GM23338 (cell line): ENCODE data around the gene KRT71. TPM values are rescaled to one million over a fixed set of nuclear protein-coding genes. Genes with fewer than 3 reads are reported as not detected.

Source experiments
- ATAC-seq: fragments of 200-7000 bp; cut with Tn5 transposase; 3 replicates; pipeline ENCODE4 v1.9.1; 2020
- DNase-seq: peaks from one replicate; pipeline ENCODE4 v3.0.0-alpha.2; 2015; ENCODE audit warnings: low spot score
- H2AFZ ChIP-seq: fragments of 200-600 bp; sonication (generic); 2 replicates; pipeline ENCODE4 v1.8.0; 2016; ENCODE audit warnings: antibody characterized with exemption, mild to moderate bottlenecking, moderate library complexity
- H3F3A ChIP-seq: fragments of 200-600 bp; sonication (generic); replicated peaks from 2 replicates; pipeline ENCODE4 v1.8.0; 2017; ENCODE audit warnings: antibody characterized with exemption, mixed run types, low read depth
- H3K27ac ChIP-seq: fragments of 200-600 bp; sonication (generic); 2 replicates; pipeline ENCODE4 v1.6.1; 2016; ENCODE audit warnings: low read depth
- H3K27me3 ChIP-seq: fragments of 200-600 bp; sonication (generic); 2 replicates; pipeline ENCODE4 v1.8.0; 2016; ENCODE audit warnings: mild to moderate bottlenecking, mixed run types, moderate library complexity; ENCODE audit not compliant: insufficient read depth
- H3K36me3 ChIP-seq: fragments of 200-600 bp; sonication (generic); 2 replicates; pipeline ENCODE4 v1.8.0; 2016; ENCODE audit warnings: mild to moderate bottlenecking; ENCODE audit not compliant: insufficient read depth
- H3K4me1 ChIP-seq: fragments of 200-600 bp; sonication (generic); 2 replicates; pipeline ENCODE4 v1.8.0; 2016; ENCODE audit warnings: mild to moderate bottlenecking, moderate library complexity; ENCODE audit not compliant: insufficient read depth
- H3K4me2 ChIP-seq: fragments of 200-600 bp; sonication (generic); 2 replicates; pipeline ENCODE4 v1.7.1; 2017; ENCODE audit warnings: mixed run types
- H3K4me3 ChIP-seq: fragments of 200-600 bp; sonication (generic); 2 replicates; pipeline ENCODE4 v1.6.1; 2016; ENCODE audit warnings: mixed run types
- H3K79me2 ChIP-seq: fragments of 200-600 bp; sonication (generic); replicated peaks from 2 replicates; pipeline ENCODE4 v1.8.0; 2017; ENCODE audit warnings: mild to moderate bottlenecking; ENCODE audit not compliant: insufficient read depth
- H3K9me2 ChIP-seq: fragments of 200-600 bp; sonication (generic); 2 replicates; pipeline ENCODE4 v1.8.0; 2017; ENCODE audit not compliant: insufficient read depth
- H4K20me1 ChIP-seq: fragments of 200-600 bp; sonication (generic); replicated peaks from 2 replicates; pipeline ENCODE4 v1.8.0; 2017; ENCODE audit warnings: mild to moderate bottlenecking; ENCODE audit not compliant: insufficient read depth
- H3K27ac Mint-ChIP-seq: 2 replicates; pipeline ENCODE4 v1.8.0; 2020; ENCODE audit warnings: inconsistent platforms, mild to moderate bottlenecking, moderate library complexity, mixed read lengths
- H3K27me3 Mint-ChIP-seq: 3 replicates; pipeline ENCODE4 v1.8.0; 2022; ENCODE audit warnings: low read depth, mild to moderate bottlenecking, moderate library complexity, mixed read lengths, inconsistent platforms; ENCODE audit not compliant: insufficient read depth, poor library complexity
- H3K36me3 Mint-ChIP-seq: 3 replicates; pipeline ENCODE4 v1.8.0; 2021; ENCODE audit warnings: low read depth, mild to moderate bottlenecking, inconsistent platforms, moderate library complexity, mixed read lengths
- H3K4me1 Mint-ChIP-seq: 3 replicates; pipeline ENCODE4 v1.8.0; 2020; ENCODE audit warnings: mild to moderate bottlenecking, inconsistent platforms, mixed read lengths
- H3K4me3 Mint-ChIP-seq: 3 replicates; pipeline ENCODE4 v1.8.0; 2021; ENCODE audit warnings: moderate library complexity, mild to moderate bottlenecking, inconsistent platforms, mixed read lengths
- H3K9me3 Mint-ChIP-seq: 3 replicates; pipeline ENCODE4 v1.8.0; 2020; ENCODE audit warnings: moderate library complexity, mild to moderate bottlenecking, inconsistent platforms, mixed read lengths
- CREB1 ChIP-seq: fragments of 250-450 bp; sonication (Bioruptor Pico); IDR thresholded peaks from 2 replicates; pipeline ENCODE4 v1.5.0; 2020; ENCODE audit warnings: low read depth, mild to moderate bottlenecking, moderate library complexity
- CTCF ChIP-seq, 2 experiments: fragments of 200-600 bp in 1 of 2; sonication (generic) in 1 of 2; conservative IDR thresholded peaks; 2 replicates each; pipeline versions ENCODE4 v1.5.1 to v1.6.1; 2016 to 2017; ENCODE audit warnings: antibody characterized with exemption in 2 of 2, low read depth in 2 of 2, mild to moderate bottlenecking in 2 of 2, moderate library complexity in 1 of 2
- ETS1 ChIP-seq: IDR thresholded peaks from 2 replicates; pipeline ENCODE4 v1.6.1; 2016; ENCODE audit warnings: antibody characterized with exemption
- EZH2 ChIP-seq: fragments of 200-600 bp; sonication (generic); IDR thresholded peaks from one replicate; pipeline ENCODE4 v1.8.0; 2017; ENCODE audit warnings: antibody characterized with exemption, mild to moderate bottlenecking, low read depth; ENCODE audit not compliant: unreplicated experiment
- EZH2phosphoT487 ChIP-seq: fragments of 200-600 bp; sonication (generic); IDR thresholded peaks from one replicate; pipeline ENCODE4 v1.8.1; 2018; ENCODE audit warnings: antibody characterized with exemption; ENCODE audit not compliant: unreplicated experiment
- JUNB ChIP-seq: IDR thresholded peaks from one replicate; pipeline ENCODE4 v1.6.1; 2016; ENCODE audit warnings: antibody characterized with exemption; ENCODE audit not compliant: unreplicated experiment
- NANOG ChIP-seq: IDR thresholded peaks from 2 replicates; pipeline ENCODE4 v1.6.1; 2016; ENCODE audit warnings: antibody characterized with exemption, borderline replicate concordance
- POLR2AphosphoS5 ChIP-seq: IDR thresholded peaks from 2 replicates; pipeline ENCODE4 v1.6.1; 2016; ENCODE audit warnings: antibody characterized with exemption, low read depth
- REST ChIP-seq: IDR thresholded peaks from one replicate; pipeline ENCODE4 v1.6.1; 2018; ENCODE audit warnings: antibody characterized with exemption; ENCODE audit not compliant: unreplicated experiment
- STAT1 ChIP-seq: IDR thresholded peaks from one replicate; pipeline ENCODE4 v1.6.1; 2016; ENCODE audit warnings: antibody characterized with exemption; ENCODE audit not compliant: unreplicated experiment
- ZNF114 ChIP-seq: fragments of 250-450 bp; sonication (Bioruptor Pico); IDR thresholded peaks from 2 replicates; pipeline ENCODE4 v1.5.0; 2020; ENCODE audit warnings: mild to moderate bottlenecking, moderate library complexity
- ZNF331 ChIP-seq: fragments of 250-450 bp; sonication (Bioruptor Pico); IDR thresholded peaks from 2 replicates; pipeline ENCODE4 v1.5.0; 2020; ENCODE audit warnings: low read depth, mild to moderate bottlenecking, moderate library complexity
- ZNF462 ChIP-seq: fragments of 250-450 bp; sonication (Bioruptor Pico); IDR thresholded peaks from 2 replicates; pipeline ENCODE4 v1.5.0; 2020; ENCODE audit warnings: mild to moderate bottlenecking, moderate library complexity
- polyA plus RNA-seq: library from polyadenylated mRNA; unstranded; fragments of >200 nt; fragmentation: Nextera tagmentation; extraction: Ambion mirVana; gene quantifications from 2 replicates; pipeline ENCODE4 v1.2.1, GENCODE V29; 2016
- total RNA-seq: library from RNA; depleted of rRNA; stranded (reverse); fragments of >200 nt; shearing (Covaris generic); gene quantifications from 2 replicates; pipeline ENCODE4 v1.2.3, GENCODE V29; 2014

The KRT71 gene
- total and polyA plus RNA-seq, 2 experiments from 2014 or later, result not detected

GRCh38 chr12:52600475-52600874 is 47.5 kb upstream of the KRT71 start:
- H3K27ac ChIP-seq, result no peak overlapping the region
- no peaks in the 10 kb centered on the region for H3K79me2 ChIP-seq
- TF ChIP-seq ZNF114 (no peak), EZH2 (no peak), REST (no peak), CTCF (conservative IDR thresholded peaks at IDR 0.05; ENCODE audit: low read depth in 2 of 2) (no peak), EZH2phosphoT487 (no peak), JUNB (no peak), NANOG (no peak), CREB1 (no peak), ZNF331 (no peak), ETS1 (no peak), ZNF462 (CRISPR knock-in tag) (no peak), POLR2AphosphoS5 (no peak), STAT1 (no peak)
- no peaks in the 10 kb centered on the region for H3K4me1 ChIP-seq
- Mint-ChIP-seq H3K36me3 (no peaks in the 10 kb centered on the region), H3K4me1 (no peaks in the 10 kb centered on the region), H3K9me3 (no peaks in the 10 kb centered on the region; the same call in 2 of the 3 replicates), H3K4me3 (no peak overlapping the region), H3K27me3 (peaks cover 12% of the 10 kb centered on the region), H3K27ac (no peak overlapping the region)
- H3K9me2 ChIP-seq, result no peaks in the 10 kb centered on the region
- H4K20me1 ChIP-seq, result no peaks in the 10 kb centered on the region
- DNase-seq, result no peak
- peak overlapping the region; percentile 84 for H2AFZ ChIP-seq
- H3K36me3 ChIP-seq, result no peaks in the 10 kb centered on the region
- H3K27me3 ChIP-seq, result peaks cover 24% of the 10 kb centered on the region
- no peak overlapping the region for H3K4me2 ChIP-seq
- H3K4me3 ChIP-seq, result peak overlapping the region; percentile 42; the same call in 1 of the 2 replicates
- no peak for ATAC-seq
- no peaks in the 10 kb centered on the region for H3F3A ChIP-seq
